OCI-LY7 (cell line): Measurements from ENCODE around the gene GTPBP4.

ENCODE experiments used
- CTCF ChIP-seq: fragments of 200-600 bp; sonication (generic); conservative IDR thresholded peaks from 2 replicates; pipeline ENCODE4 v1.5.1; 2014; ENCODE audit warnings: mild to moderate bottlenecking, antibody characterized with exemption, low read length, moderate library complexity, mixed read lengths
- EZH2phosphoT487 ChIP-seq: fragments of 200-600 bp; sonication (generic); IDR thresholded peaks from 2 replicates; pipeline ENCODE4 v1.6.1; 2018; ENCODE audit warnings: low read depth, borderline replicate concordance, mild to moderate bottlenecking, mixed run types, antibody characterized with exemption, low read length, moderate library complexity, mixed read lengths

- TF ChIP-seq EZH2phosphoT487 (no peak), CTCF (no peak)
Measured at GRCh38 chr10:963655-964054, 24.6 kb upstream of the GTPBP4 start.
